Uterus (tissue), 2 donors: ENCODE data around the gene KRTAP10-9.

Experiments
- POLR2A ChIP-seq, 2 donors: fragments of 450-650 bp; IDR thresholded peaks; one replicate each; pipeline ENCODE4 v1.6.1; 2016; ENCODE audit warnings: antibody characterized with exemption in 2 of 2, mild to moderate bottlenecking in 1 of 2, moderate library complexity in 1 of 2
- TF ChIP-seq, protein P1 (sequence below), 4 experiments: fragments of 200-600 bp in 2 of 4; fragments of 450-650 bp in 2 of 4; sonication (generic) in 2 of 4; IDR thresholded peaks; one replicate each; pipeline ENCODE4 v1.5.1; 2016 to 2019; ENCODE audit warnings: antibody characterized with exemption in 4 of 4, mild to moderate bottlenecking in 2 of 4, moderate library complexity in 1 of 4

DNA sequence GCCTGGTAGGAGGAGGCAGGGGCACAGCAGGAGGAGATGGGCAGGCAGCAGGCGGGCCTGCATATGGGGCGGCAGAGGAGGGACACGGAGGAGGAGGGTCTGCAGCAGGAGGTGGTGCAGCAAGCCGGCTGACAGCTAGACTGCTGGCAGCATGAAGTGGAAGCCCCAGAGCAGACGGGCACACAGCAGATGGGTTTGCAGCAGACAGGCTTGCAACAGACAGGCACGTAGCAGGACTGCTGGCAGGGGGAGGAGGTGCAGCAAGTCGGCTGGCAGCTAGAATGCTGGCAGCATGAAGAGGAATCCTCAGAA is 47.1 kb upstream of the KRTAP10-9 start:
- TF ChIP-seq, protein P1, sequence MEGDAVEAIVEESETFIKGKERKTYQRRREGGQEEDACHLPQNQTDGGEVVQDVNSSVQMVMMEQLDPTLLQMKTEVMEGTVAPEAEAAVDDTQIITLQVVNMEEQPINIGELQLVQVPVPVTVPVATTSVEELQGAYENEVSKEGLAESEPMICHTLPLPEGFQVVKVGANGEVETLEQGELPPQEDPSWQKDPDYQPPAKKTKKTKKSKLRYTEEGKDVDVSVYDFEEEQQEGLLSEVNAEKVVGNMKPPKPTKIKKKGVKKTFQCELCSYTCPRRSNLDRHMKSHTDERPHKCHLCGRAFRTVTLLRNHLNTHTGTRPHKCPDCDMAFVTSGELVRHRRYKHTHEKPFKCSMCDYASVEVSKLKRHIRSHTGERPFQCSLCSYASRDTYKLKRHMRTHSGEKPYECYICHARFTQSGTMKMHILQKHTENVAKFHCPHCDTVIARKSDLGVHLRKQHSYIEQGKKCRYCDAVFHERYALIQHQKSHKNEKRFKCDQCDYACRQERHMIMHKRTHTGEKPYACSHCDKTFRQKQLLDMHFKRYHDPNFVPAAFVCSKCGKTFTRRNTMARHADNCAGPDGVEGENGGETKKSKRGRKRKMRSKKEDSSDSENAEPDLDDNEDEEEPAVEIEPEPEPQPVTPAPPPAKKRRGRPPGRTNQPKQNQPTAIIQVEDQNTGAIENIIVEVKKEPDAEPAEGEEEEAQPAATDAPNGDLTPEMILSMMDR (IDR thresholded peaks at IDR 0.05) = no peak
- no peak for TF ChIP-seq POLR2A (IDR thresholded peaks at IDR 0.05)
